GM10248 (cell line): ENCODE measurements around the gene ZNF200.

ENCODE experiments used
- CTCF ChIA-PET: fragments of 300-600 bp; sonication (Branson Sonifier 250); formaldehyde crosslinking; extraction: SDS; loops from one replicate; lab custom pipeline; 2021; ENCODE audit warnings: antibody characterized with exemption; lab: Yijun Ruan, JAX
- POLR2A ChIA-PET: fragments of 350-650 bp; sonication (Branson Sonifier 250); formaldehyde crosslinking; extraction: SDS; loops from one replicate; lab custom pipeline; 2020; ENCODE audit warnings: antibody characterized with exemption; lab: Yijun Ruan, JAX
- DNase-seq: peaks from one replicate; pipeline ENCODE4 v3.0.0; 2012; ENCODE audit errors: extremely low spot score
- CTCF ChIP-seq: IDR thresholded peaks from 2 replicates; pipeline ENCODE4 v1.5.1; 2012; ENCODE audit warnings: mild to moderate bottlenecking, low read depth; ENCODE audit errors: extremely low read depth, missing control alignments, control extremely low read depth

Gene ZNF200

GRCh38 chr16:3264137-3265036 lies 29.4 kb upstream of the ZNF200 start:
- CTCF ChIA-PET, result interaction anchor here (0.9 kb wide), 1 partner anchor 22 kb away, joined by 3 read pairs; no protein-coding TSS in a partner anchor
- peak; percentile 39 for TF ChIP-seq CTCF
- DNase-seq, result peak; percentile 98
- POLR2A ChIA-PET, result interaction anchor here (1.6 kb wide), 1 partner anchor 19 kb away, joined by 4 read pairs; the partner anchor contains the start of gene ZNF263

GRCh38 chr16:3262517-3262916 lies 27.6 kb upstream of the ZNF200 start:
- POLR2A ChIA-PET, result no interaction called here
- DNase-seq, result no peak
- TF ChIP-seq CTCF, result no peak
- CTCF ChIA-PET, result interaction anchor here (0.9 kb wide), 1 partner anchor 9 kb away, joined by 3 read pairs; no protein-coding TSS in a partner anchor

GRCh38 chr16:3259836-3260235 lies 24.9 kb upstream of the ZNF200 start:
- no peak for TF ChIP-seq CTCF
- ChIA-PET CTCF (no interaction called here), POLR2A (no interaction called here)
- DNase-seq, result no peak

- ChIA-PET POLR2A (no interaction called here), CTCF (no interaction called here)
- no peak for TF ChIP-seq CTCF
Observed at GRCh38 chr16:3256866-3257465, 22.0 kb upstream of the ZNF200 start.

GRCh38 chr16:3256146-3256865 lies 21.3 kb upstream of the ZNF200 start, which contains the start of gene MEFV:
Gene MEFV (minus strand): TSS chr16:3256633. CDS start chr16:3256587, 46 bp downstream.
- no peak for TF ChIP-seq CTCF
- ChIA-PET POLR2A (no interaction called here), CTCF (no interaction called here)
- DNase-seq, result no peak

More at GRCh38 chr16:3256866-3257465, 22.0 kb upstream of the ZNF200 start:
- DNase-seq, result no peak

GRCh38 chr16:3254309-3254708 lies 19.4 kb upstream of the ZNF200 start:
- ChIA-PET POLR2A (no interaction called here), CTCF (interaction anchor here (1.5 to 1.7 kb wide), 2 partner anchors 8 to 13 kb away, joined by 3 read pairs; no protein-coding TSS in a partner anchor)
- no peak for TF ChIP-seq CTCF
- no peak for DNase-seq
